ENCODE results near the gene CFL2.
"Not testable (repeated sequence)": the region's sequence is repeated elsewhere in the genome, so short reads cannot be mapped to it uniquely, and the experiment has no call there.

CFL2 gene

DNA sequence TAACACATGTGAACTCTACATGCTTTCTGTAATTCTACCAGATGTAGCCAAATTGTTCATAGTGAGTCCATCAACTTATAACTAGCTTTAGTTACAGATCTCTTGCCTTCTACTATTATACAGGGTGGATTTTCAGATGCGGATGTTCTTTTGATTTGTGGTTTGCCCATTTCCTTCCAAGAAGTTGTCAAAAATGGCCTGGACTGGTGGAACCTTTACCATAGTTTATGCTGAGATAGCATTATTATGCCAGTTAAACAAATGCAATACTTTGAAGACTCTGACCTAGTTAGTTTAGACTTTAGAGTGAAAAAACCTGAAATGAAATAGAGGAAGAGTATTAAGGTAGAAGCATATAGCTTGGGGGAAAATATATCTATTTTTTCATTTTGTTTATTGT, 27.4 kb upstream of the CFL2 start:
- TF ChIP-seq, protein P1, sequence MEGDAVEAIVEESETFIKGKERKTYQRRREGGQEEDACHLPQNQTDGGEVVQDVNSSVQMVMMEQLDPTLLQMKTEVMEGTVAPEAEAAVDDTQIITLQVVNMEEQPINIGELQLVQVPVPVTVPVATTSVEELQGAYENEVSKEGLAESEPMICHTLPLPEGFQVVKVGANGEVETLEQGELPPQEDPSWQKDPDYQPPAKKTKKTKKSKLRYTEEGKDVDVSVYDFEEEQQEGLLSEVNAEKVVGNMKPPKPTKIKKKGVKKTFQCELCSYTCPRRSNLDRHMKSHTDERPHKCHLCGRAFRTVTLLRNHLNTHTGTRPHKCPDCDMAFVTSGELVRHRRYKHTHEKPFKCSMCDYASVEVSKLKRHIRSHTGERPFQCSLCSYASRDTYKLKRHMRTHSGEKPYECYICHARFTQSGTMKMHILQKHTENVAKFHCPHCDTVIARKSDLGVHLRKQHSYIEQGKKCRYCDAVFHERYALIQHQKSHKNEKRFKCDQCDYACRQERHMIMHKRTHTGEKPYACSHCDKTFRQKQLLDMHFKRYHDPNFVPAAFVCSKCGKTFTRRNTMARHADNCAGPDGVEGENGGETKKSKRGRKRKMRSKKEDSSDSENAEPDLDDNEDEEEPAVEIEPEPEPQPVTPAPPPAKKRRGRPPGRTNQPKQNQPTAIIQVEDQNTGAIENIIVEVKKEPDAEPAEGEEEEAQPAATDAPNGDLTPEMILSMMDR (conservative IDR thresholded peaks at IDR 0.05): no peak
- no peak for TF ChIP-seq ZFX (IDR thresholded peaks at IDR 0.05)

DNA sequence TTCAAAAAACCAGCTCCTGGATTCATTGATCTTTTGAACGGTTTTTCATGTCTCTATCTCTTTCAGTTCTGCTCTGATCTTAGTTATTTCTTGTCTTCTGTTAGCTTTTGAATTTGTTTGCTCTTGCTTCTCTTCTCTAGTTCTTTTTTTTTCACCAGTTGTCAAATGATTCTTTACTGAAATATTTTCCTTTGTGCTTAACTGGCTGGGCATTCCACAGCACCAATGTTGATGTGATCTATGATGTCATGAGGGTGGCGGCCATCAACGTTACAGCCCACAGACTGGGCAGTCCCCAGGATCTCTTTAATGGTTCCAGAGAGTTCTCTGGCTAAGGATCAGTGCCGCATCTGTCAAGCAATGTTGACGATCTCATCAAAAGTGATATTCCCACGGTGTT, 25.7 kb upstream of the CFL2 start:
- H3K27ac ChIP-seq: not testable (repeated sequence)

More for the DNA sequence above, 27.4 kb upstream of the CFL2 start:
- H3K27ac ChIP-seq: no peak overlapping the region

DNA sequence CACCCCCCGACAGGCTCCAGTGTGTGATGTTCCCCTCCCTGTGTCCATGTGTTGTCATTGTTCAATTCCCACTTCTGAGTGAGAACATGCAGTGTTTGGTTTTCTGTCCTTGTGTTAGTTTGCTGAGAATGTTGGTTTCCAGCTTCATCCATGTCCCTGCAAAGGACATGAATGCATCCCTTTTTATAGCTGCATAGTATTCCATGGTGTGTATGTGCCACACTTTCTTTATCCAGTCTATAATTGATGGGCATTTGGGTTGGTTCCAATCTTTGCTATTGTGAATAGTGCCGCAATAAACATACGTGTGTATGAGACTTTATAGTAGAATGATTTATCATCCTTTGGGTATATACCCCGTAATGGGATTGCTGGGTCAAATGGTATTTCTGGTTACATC, 22.7 kb upstream of the CFL2 start:
- H3K27ac ChIP-seq: not testable (repeated sequence)

DNA sequence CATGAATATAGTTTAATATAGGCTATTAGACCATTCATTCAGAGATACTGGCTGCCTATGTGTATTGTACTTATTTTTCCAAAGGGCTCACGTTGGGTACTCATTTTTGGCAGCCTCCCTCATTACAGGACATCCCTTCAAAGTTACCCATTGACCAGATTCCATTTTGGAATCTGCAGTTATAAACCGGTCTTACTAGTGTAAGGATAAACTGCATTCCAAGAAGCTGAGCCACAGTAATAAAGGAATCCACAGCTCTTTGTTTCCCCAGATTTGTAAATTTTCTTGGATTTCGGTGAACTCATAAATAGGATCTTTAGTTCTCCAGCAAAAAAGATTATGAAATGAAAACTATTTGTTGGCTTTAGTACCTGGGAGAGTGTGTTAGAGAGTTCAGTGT, 18.9 kb upstream of the CFL2 start:
- TF ChIP-seq, protein P1 (conservative IDR thresholded peaks at IDR 0.05): no peak

DNA sequence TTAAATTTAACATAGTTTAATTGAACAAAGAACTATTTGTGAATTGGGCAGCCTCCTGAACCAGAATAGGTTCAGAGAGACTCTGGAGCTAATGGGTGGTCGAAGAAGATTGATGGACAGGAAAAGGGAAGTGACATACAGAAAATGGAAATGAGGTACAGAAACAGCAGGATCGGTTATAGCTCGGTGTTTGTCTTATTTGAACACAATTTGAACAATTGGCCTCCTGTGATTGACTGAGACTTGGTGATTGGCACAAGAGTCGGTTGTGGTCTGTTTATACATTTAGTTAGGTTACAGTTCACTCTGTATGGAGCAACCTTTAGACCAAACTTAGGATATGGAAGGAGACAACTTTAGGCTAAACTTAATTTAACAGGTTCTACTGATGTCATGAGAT, 18.4 kb upstream of the CFL2 start:
- no peak for TF ChIP-seq ZFX (IDR thresholded peaks at IDR 0.05)
- TF ChIP-seq, protein P1 (conservative IDR thresholded peaks at IDR 0.05): no peak
- no peak overlapping the region for H3K27ac ChIP-seq

More for the DNA sequence above, 18.9 kb upstream of the CFL2 start:
- no peak overlapping the region for H3K27ac ChIP-seq

DNA sequence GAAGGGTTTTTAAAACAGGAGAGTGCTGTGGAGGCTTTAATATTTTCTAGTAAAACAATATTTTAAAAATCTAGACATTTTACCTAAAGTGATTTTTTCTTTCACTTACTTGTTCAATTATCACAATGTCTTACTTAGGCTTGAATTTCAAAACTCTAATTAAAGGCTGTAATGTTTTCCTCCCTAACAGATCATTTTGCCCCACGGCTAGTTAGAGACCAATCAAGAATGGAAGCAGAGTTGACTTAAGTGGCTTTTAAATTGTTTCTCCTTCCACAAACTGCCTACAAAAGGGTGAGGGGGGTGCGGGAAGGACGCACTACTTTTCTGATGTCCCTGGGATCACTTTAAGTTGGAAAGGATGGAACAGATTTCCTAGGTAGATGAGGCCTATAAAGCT, 9.5 kb upstream of the CFL2 start:
- TF ChIP-seq, protein P1 (conservative IDR thresholded peaks at IDR 0.05): no peak
- TF ChIP-seq ZFX (IDR thresholded peaks at IDR 0.05): no peak
- no peak overlapping the region for H3K27ac ChIP-seq

DNA sequence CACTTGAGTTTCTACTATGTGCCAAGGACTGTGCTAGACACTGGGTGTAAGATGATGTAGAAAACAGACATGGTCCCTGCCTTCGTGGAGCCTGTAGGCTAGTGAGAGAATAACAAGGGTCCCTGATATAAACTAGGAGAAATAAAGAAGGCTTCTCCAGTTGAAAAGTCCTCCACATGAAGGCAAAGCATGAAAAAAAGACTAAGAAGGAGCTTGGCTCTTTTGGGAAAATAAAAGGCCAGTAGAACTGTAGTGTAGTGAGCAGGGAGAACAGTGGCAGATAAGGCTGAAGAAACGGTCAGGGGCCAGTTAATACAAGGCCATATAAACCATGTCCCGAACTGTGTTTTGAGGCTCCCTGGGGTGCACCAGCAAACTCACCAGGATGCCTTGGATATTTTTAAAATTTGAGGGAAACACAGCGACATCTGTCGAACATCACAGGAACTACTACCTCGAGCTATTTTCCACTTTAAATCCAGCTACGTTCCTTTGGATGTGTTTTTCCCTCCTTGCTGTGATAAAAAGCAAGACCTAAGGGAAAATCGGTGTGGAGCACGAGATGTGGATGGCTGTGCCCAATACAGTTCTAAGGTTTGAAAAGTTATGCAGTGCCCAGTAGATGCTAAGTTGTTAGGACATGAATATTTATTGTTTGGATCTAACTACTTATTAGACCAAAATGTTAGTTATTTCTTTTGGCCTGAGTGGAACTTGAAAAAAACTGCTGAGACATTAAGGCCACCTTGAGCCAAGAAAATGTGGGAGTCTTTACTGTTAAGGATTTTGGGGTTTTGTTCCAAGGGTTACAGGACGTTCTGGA, 8.5 kb upstream of the CFL2 start:
- no peak overlapping the region for H3K27ac ChIP-seq
- no peak for TF ChIP-seq ZFX (IDR thresholded peaks at IDR 0.05)
- TF ChIP-seq, protein P1 (conservative IDR thresholded peaks at IDR 0.05): peak; percentile 89

DNA sequence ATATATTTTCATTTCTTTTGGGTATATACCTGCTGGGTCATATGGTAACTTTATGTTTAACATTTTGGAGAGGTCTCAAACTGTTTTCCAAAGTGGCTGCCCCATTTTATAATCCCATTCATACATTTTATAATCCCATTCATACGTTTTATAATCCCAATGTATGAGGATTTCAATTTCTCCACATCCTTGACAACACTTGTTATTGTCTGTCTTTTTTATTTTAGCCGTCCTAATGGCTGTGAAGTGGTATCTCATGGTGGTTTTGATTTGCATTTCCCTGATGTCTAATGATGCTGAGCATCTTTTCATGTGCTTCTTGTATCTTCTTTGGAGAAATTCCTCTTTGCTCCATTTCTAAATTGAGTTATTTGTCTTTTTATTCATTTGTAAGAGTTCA, 6.7 kb upstream of the CFL2 start:
- H3K27ac ChIP-seq: no peak overlapping the region

More for the DNA sequence above, 6.7 kb upstream of the CFL2 start:
- no peak for TF ChIP-seq ZFX (IDR thresholded peaks at IDR 0.05)
- TF ChIP-seq, protein P1 (conservative IDR thresholded peaks at IDR 0.05): no peak
